ENCODE results near the gene NTSR1.

DNA sequence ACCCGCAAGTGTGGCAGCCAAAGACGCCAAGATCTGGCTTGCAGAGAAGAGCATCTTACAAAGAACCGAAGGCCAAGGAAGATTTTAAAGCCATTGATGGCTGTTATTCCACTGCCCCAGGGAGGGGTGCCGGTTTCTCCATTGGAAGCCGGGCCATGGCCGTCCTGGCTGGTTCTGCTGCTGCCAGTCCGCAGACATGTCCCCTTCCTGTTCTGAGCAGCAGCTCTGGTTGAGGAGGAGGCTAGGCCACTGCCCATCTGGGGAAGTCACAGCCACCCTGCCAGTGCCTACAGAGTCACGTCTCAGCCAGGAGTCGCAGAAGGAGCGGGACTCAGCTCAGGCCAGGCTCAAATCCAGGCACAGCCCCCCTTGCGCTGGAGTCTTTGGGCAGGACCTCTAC lies 45.0 kb downstream of the NTSR1 start:
- TF ChIP-seq, protein P1, sequence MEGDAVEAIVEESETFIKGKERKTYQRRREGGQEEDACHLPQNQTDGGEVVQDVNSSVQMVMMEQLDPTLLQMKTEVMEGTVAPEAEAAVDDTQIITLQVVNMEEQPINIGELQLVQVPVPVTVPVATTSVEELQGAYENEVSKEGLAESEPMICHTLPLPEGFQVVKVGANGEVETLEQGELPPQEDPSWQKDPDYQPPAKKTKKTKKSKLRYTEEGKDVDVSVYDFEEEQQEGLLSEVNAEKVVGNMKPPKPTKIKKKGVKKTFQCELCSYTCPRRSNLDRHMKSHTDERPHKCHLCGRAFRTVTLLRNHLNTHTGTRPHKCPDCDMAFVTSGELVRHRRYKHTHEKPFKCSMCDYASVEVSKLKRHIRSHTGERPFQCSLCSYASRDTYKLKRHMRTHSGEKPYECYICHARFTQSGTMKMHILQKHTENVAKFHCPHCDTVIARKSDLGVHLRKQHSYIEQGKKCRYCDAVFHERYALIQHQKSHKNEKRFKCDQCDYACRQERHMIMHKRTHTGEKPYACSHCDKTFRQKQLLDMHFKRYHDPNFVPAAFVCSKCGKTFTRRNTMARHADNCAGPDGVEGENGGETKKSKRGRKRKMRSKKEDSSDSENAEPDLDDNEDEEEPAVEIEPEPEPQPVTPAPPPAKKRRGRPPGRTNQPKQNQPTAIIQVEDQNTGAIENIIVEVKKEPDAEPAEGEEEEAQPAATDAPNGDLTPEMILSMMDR (conservative IDR thresholded peaks at IDR 0.05; ENCODE audit: low read length): no peak
- TF ChIP-seq EZH2phosphoT487 (IDR thresholded peaks at IDR 0.05; ENCODE audit: borderline replicate concordance): no peak

Measured in Loucy (cell line).